HG03060 (cell line): ENCODE data around the gene PRSS27.
"Not testable (repeated sequence)": the region's sequence is repeated elsewhere in the genome, so short reads cannot be mapped to it uniquely, and the experiment has no call there.

Source experiments
- ATAC-seq: cut with Tn5 transposase; IDR thresholded peaks from one replicate; pipeline ENCODE4 v1.9.1; 2021; ENCODE audit warnings: low read depth, moderate number of reproducible peaks; ENCODE audit not compliant: unreplicated experiment

Gene PRSS27

DNA sequence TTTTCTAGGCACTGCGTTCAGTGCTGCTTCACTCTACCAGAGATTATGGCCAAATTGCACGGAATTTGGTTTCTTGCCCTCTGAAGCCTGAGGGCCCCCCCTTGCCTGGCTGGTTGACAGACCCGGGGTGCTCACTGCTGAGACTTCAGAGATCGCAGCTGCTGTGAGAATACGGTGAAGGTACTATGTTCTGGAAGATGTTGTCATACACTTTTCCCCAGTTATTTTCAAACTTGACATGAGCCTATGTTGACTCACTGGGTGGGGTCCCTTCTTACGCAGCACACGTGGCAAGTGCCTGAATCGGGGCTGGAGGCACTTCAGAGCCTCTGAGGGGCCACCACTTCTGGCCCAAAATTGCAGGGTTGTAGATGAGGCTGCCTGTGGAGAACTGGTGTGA is 39.7 kb downstream of the PRSS27 start:
- not testable (repeated sequence) for ATAC-seq

DNA sequence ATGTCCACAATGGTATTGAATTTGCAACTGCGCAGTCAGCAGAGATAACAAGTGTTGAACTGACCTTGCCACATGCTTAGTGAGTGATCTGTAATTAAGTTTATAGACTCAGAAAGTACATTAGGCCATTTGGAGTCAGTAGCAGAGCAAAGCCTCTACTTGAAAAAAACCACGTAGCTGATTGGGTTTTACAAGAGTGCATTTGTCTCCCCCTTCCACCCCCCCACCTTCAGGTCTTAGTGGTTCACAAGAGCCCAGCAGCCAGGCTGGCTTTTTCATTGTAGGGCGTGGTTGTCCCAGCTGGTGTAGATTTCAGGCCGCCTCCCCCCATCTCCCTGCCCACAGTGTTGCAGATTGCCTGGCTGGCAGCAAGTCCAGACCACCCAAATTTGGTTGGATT is 40.1 kb downstream of the PRSS27 start:
- ATAC-seq, result not testable (repeated sequence)

DNA sequence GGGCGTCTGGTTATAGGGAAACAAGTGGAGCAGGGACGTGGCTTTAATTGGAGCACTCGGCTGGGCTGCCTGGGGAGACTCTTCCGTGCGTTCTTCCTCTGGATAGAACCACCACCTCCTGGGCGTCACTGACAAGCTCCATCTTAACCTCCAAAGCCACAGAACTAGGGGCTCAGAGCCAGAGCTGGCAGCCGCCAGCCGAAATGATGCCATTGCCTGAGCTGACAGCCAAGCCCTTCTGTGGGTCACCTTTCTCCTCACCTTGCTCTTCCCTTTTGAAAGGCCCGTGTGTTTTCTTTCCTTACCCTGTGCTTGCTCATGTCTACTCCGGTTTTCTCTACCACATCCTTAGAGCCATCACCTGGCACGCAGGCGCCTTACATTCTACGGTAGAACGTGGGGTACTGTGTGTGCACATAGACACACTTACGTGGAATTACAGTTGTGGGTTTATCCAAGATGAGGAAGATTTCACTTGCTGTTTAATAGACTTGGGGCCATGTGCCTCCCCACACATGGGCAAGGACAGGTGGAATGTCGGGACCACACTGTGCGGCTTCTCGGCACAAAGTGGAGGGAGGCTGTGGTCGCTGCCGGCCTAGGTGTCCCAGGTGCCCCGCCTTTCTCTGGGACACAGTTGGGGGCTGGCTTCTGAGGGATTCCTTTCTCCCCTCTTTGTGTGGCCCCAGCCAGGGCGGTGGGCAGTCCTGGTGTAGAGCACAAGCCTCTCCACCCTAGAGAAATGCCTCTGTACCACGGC is 41.6 kb downstream of the PRSS27 start:
- not testable (repeated sequence) for ATAC-seq

DNA sequence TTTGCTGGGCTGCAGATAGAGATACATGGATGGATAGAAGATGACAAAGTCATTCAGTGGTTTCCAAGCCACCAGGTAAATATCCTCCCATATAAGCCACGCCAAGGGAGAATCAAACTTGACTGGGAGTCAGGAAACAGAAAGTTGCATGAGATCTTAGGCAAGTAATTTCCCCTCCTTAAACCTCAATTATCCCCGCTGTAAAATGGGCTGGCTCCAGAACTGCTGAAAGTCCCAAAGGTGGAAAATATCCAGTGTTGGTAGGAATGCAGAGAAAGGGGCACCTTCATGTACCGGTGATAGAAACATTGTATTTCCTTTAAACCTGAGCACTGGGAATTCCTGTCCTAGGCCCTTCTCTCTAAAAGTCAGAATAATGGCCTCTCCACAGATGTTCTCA is 43.1 kb downstream of the PRSS27 start:
- not testable (repeated sequence) for ATAC-seq

DNA sequence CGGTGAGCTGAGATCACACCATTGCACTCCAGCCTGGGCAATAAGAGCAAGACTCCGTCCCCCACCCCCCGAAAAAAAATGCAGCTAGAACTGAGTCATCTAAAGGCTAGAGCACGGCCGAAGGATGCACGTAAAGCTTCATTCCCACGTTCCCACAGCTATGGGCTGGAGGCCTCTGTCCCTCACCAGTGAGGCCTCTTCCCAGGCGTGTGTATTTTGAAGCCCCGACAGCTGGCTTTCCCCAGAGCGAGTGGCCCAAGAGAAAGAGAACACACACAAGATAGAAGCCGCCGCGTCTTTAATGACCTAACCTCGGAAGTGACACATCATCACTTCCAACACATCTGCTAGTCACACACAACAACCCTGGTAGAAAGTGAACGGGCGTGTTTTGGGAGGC is 44.3 kb downstream of the PRSS27 start:
- no peak for ATAC-seq

DNA sequence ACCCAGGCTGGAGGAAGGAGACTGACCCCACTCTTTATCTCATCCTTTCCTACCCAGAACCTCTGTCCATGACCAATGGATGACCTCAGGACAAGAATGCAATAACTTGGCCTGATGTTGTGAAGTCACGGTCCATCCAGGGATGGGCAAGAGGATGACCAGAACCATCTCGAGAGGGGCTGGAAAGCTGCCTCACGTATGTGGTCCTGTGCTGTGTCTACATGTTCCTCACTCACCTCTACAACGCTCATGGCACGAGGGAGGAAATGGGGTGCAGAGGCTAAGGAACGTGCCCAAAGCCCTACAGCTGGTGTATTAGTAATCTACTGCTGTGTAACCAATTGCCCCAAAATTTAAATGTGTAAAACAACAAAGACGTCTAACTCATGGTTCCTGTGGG is 45.0 kb downstream of the PRSS27 start:
- no peak for ATAC-seq

DNA sequence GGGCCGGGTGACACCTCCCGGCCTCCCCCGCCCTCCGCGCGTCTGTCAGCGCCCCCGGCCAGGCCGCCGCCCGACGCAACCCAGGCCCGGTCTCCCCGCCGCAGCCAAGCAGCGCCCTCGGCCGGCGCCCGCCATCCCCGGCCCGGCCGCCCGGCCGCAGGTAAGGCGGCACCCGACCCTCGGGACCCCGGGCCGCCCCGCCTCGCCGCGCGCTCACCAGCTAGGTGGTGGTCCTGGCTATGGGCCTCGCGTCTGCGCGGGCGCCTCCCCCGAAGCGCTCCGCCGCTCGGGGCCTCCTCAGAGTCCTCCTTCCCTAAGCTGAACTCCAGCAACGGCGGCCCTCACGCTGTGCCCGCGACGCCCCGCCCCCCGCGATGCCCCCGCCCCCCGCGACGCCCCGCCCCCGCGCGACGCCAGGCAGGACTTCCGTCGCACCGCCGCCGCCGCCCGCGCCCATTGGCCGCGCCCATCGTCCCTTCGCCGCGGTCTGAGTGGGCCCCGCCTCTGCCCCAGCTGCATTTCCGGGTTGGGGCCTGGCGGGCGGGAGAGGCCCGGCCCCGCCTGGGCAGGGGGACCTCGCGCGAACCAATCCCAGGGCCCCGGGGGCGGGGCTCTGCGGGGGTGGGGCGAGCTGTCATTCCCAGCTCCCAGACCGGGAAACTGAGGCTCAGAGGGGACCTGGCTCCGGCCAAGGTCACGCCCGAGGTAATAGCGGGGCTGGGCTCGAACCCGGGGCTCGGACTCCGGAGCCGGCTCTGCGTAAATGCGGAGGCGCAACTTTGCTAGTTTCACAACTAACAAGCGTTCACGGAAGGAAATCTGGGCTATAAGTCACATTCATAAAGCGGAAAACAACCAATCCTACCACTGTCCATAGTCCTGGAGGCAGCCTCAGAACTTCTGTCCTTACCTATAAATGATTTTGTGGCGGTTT is 46.7 kb downstream of the PRSS27 start:
- peak; percentile 46 for ATAC-seq

DNA sequence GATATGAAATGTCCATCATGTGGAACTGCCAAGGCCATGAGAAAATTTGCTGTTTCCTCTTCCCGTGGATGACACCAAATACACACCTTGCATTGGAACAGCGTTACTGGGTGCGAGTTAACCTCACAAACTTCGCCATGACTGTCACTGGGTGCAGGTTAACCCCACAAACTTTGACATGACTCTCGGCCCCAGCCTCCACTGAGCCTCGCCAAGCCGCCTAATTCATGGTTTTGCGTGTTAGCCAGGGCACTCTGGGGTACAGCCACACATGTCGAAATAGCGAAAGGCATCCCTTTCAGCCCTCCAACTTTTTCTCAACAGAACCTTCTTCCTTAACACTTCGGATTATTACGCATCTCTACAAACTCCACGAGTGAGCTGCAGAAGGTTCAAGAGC is 48.3 kb downstream of the PRSS27 start:
- ATAC-seq, result no peak

DNA sequence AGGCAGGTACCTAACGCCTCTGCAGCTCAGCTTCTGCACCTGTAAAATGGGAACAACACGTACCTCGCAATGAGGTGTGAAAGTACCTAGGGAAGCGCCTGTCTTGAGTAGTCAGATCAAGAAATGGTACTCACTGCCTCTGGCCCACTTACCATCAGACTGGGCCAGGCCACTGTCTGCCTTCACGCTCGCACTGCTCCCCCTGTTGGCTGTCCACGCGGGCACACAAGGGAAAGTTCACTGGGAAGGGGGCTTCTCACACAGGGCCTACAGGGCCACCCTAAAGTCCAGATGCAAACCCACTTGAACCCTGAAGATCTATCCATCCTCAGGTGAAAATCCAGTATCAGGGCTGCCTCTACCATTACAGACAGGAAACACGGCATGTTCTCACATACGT is 48.8 kb downstream of the PRSS27 start:
- not testable (repeated sequence) for ATAC-seq

DNA sequence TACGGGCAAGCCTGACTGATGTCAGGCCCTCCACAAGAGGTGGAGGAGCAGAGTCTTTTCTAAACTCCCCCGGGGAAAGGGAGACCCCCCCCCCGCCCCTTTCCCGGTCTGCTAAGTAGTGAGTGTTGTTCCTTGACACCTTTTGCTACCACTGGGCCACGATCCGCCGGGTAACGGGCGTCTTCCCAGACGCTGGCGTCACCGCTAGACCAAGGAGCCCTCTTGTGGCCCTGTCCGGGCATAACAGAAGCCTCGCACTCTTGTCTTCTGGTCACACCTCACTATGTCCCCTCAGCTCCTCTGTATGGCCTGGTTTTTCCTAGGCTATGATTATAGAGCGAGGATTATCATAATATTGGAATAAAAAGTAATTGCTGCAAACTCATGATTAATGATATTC is 50.0 kb downstream of the PRSS27 start:
- not testable (repeated sequence) for ATAC-seq

DNA sequence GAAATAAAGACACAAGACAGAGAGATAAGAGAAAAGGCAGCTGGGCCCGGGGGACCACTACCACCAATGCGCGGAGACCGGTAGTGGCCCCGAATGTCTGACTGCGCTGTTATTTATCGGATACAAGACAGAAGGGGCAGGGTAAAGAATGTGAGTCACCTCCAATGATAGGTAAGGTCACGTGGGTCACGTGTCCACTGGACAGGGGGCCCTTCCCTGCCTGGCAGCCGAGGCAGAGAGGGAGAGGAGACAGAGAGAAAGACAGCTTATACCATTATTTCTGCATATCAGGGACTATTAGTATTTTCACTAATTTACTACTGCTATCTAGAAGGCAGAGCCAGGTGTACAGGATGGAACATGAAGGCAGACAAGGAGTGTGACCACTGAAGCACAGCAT is 50.4 kb downstream of the PRSS27 start:
- not testable (repeated sequence) for ATAC-seq

DNA sequence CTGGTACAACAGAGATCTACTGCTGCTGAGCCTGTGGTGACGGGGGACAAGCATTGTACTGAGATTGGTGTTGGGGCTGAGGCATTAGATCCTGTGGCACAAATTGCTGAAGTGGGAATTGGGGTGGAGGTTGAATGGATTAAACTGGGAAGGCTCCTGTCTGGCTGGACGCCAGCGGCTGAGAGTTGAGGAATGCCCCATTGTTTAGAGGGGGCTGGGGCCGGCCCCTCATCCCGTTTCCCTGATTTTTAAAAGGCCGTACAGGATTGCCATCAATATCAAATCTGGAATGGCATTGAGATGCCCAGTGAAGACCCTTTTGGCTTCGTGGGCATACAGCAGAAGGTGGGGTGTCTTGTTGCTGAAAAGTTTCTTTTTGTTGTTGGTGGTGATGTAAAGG is 53.4 kb downstream of the PRSS27 start:
- not testable (repeated sequence) for ATAC-seq

DNA sequence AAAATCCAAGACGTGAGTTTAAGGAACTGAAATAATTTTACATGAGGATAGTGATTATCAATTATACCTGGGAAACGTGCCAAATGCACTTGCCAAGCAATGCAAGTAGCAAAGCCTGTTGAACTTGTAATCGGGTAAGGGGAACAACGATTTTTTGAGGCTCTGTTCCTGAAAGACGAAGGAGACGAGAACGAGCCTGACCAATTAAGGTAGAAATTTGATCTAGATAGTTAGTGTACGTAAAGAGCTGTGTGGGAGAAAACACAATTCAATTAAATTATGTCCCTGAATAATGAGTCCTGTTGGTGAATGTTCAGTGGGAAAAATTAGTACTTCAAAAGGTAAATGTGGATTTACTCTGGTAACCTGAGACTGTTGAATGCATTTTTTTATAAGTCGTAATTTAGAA is 55.4 kb downstream of the PRSS27 start:
- no peak for ATAC-seq

DNA sequence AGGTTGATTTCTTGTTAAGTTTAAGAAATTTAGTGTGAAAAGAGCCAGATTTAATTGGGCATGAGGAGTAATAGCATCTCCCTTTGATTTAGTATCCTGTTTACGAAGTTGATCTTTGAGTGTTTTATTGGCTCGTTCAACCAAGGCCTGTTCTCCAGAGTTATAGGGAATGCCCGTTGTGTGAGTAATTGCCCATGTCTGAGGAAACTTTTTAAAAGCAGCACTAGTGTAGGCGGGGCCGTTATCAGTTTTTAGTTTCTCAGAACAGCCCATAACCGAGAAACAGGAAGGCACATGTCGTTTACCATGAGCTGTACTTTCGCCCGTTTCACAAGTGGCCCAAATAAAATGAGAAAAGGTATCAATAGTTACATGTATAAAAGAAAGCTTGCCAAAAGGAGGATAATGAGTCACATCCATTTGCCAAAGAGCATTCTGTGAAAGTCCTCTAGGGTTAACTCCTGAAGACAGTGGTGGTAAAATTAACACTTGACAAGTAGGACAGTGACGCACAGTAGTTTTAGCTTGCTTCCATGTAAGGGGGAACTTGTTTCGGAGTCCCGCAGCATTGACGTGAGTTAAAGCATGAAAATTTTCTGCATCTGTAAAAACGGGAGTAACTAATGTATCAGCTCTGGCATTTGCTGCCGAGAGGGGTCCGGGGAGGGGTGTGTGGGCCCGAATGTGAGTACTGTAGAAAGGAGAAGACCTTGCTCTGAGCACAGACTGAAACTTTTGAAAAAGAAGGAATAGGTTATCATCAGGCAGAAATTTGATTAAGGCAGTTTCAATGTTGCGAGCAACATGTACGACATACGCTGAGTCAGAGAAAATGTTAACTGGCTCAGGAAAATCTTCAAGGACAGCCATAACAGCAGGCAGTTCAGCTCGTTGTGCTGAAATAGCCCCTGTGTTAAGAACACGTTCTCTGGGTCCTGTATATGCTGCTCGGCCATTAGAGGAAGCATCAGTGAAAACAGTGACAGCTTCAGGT is 56.2 kb downstream of the PRSS27 start:
- ATAC-seq, result no peak
